Measurements from ENCODE around the gene RCVRN. TPM values are rescaled to one million over a fixed set of nuclear protein-coding genes. Genes with fewer than 3 reads are reported as not detected.

RCVRN gene
- total and polyA plus RNA-seq, 8 donors = 0.18 to 0.75 TPM; not detected in 6

DNA sequence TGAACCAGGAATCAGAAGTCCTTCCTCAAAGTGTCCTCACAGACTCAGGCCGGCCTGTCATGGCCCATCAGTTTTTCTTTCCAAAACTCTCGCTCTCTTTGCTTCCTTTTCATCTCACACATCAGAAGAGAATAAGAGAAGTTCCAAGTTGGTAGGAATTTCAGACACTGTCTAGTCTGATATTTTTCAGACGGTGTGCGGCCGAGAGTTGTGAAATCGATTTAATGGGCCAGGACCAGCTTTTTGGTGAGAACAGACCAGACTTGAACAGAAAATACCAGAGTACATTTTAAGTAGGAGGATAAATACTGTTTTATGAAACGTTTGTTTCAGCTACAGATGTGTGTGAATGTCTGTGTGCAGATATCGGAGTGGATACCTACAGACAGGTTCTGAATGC lies 24.8 kb upstream of the RCVRN start:
- no peaks in the 10 kb centered on the region for H3K9me3 ChIP-seq
- no peak for TF ChIP-seq POLR2A (IDR thresholded peaks at IDR 0.05)
- TF ChIP-seq EP300 (IDR thresholded peaks at IDR 0.05) = no peak
- TF ChIP-seq, protein P1, sequence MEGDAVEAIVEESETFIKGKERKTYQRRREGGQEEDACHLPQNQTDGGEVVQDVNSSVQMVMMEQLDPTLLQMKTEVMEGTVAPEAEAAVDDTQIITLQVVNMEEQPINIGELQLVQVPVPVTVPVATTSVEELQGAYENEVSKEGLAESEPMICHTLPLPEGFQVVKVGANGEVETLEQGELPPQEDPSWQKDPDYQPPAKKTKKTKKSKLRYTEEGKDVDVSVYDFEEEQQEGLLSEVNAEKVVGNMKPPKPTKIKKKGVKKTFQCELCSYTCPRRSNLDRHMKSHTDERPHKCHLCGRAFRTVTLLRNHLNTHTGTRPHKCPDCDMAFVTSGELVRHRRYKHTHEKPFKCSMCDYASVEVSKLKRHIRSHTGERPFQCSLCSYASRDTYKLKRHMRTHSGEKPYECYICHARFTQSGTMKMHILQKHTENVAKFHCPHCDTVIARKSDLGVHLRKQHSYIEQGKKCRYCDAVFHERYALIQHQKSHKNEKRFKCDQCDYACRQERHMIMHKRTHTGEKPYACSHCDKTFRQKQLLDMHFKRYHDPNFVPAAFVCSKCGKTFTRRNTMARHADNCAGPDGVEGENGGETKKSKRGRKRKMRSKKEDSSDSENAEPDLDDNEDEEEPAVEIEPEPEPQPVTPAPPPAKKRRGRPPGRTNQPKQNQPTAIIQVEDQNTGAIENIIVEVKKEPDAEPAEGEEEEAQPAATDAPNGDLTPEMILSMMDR (IDR thresholded peaks at IDR 0.05) = no peak
- TF ChIP-seq POLR2AphosphoS5 (IDR thresholded peaks at IDR 0.05) = no peak
- 67 to 85% (median 83%) methylated on average over 8 of the region's 8 CpGs for WGBS, 5 donors
- peaks cover 0 to 4% (median under 1%) of the 10 kb centered on the region in 4 donors for H3K4me1 ChIP-seq
- H3K4me3 ChIP-seq = no peak overlapping the region
- no peak overlapping the region for H3K27ac ChIP-seq
- H3K36me3 ChIP-seq = peaks cover 0 to 28% (median 4%) of the 10 kb centered on the region in 4 donors
- peaks cover 0 to 17% (median 0%) of the 10 kb centered on the region in 3 donors for H3K27me3 ChIP-seq
- intact Hi-C loops (cut with DNase I; ENCODE audit: low total_unique reads) = no loop called here
- no peak for DNase-seq

DNA sequence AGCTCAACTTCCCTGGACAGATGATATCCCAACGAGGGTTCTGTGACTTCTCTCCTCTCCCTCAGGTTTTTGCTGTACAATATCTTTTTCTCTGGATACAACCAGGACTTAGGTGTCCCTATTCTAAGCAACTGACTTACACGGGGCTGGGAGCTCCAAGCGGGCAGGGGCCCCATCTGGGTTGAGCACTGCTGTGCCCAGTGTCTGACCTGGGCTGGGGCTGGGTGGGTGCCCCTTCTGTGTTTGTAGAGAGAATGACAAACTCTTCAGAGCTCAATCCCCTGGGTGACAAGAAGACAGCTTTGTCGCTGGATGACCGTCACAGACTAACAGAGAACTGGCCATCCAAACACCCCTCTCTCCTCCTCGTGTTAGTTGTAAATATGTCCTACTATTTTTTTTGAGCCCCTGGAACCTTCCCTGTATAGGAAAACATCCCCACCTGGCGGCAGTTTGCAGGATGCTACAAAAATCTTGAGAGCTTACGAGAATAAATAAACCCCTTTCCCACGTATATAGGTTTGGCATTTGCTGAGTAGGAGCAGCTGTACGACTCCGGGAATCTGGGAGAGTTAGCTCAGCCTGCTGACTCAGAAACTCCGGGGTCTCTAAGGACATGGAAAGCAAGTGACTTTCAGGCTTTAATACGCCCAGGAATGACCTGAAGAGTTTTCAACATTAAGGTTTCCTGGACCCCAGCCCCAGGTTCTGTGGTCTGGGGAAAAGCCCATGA lies 23.7 kb upstream of the RCVRN start:
- intact Hi-C loops (cut with DNase I; ENCODE audit: low total_unique reads) = no loop called here
- WGBS, 5 donors = 32 to 36% (median 33%) methylated on average over 13 of the region's 13 CpGs
- H3K27ac ChIP-seq = peak overlapping the region in 2 of 5 donors; percentile 7 to 29

DNA sequence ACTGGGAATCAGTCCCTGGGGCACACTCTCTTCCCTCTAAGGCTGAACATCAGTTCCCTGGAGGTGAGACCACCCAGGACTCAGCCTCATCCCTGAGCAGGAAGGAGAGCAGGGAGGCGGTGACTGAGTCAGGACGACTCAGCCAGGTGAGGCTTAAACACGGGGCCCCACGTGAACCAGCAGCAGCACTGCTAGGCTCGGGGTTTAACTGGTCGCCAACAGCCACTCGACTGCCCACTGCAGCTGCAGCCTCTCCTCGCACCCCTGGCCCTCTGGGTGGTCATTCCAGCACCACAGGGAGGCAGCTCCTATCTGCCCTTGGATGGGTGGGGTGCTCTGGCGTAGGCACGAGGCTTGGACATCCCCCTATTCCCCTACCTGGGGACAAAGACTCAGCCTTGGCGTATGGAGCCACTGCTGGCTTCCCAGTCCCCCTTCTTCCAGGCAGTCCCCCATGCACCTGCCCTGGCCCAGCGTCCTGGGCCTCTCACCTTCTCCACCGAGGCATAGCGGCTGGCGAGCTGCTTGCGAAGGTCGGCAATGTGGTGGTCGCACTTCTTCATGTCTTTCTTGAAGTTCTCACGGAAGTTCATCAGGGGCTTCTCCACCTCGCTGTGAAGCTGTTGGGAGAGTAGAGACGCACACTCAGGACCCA lies 21.2 kb upstream of the RCVRN start:
- H3K27me3 ChIP-seq = peaks cover 0 to 8% (median 0%) of the 10 kb centered on the region in 3 donors
- 76 to 86% (median 83%) methylated on average over 16 to 21 of the region's 21 CpGs for WGBS, 5 donors
- TF ChIP-seq POLR2A (IDR thresholded peaks at IDR 0.05) (no peak), POLR2AphosphoS5 (IDR thresholded peaks at IDR 0.05) (no peak), EP300 (IDR thresholded peaks at IDR 0.05) (no peak)
- TF ChIP-seq, protein P1 (IDR thresholded peaks at IDR 0.05) = no peak
- H3K4me1 ChIP-seq = peaks cover 0 to 5% (median 2%) of the 10 kb centered on the region in 4 donors
- no peak for DNase-seq
- no peaks in the 10 kb centered on the region for H3K9me3 ChIP-seq
- H3K27ac ChIP-seq = no peak overlapping the region
- H3K36me3 ChIP-seq = peaks cover 0 to 28% (median 2%) of the 10 kb centered on the region in 4 donors
- H3K4me3 ChIP-seq = no peak overlapping the region
- intact Hi-C loops (cut with DNase I; ENCODE audit: low total_unique reads) = no loop called here

More for the DNA sequence above, 23.7 kb upstream of the RCVRN start:
- peaks cover 0 to 19% (median 2%) of the 10 kb centered on the region in 4 donors for H3K36me3 ChIP-seq
- no peak overlapping the region for H3K4me3 ChIP-seq
- peaks cover 0 to 5% (median 2%) of the 10 kb centered on the region in 4 donors for H3K4me1 ChIP-seq
- peak in 1 of 2 donors; percentile 84 for DNase-seq
- TF ChIP-seq, protein P1 (IDR thresholded peaks at IDR 0.05) = peak in 2 of 7 experiments; percentile 12 to 24
- TF ChIP-seq POLR2AphosphoS5 (IDR thresholded peaks at IDR 0.05) (peak in 1 of 3 donors; percentile 38), EP300 (IDR thresholded peaks at IDR 0.05) (no peak), POLR2A (IDR thresholded peaks at IDR 0.05) (no peak)
- H3K9me3 ChIP-seq = no peaks in the 10 kb centered on the region
- peaks cover 0 to 17% (median 0%) of the 10 kb centered on the region in 3 donors for H3K27me3 ChIP-seq

DNA sequence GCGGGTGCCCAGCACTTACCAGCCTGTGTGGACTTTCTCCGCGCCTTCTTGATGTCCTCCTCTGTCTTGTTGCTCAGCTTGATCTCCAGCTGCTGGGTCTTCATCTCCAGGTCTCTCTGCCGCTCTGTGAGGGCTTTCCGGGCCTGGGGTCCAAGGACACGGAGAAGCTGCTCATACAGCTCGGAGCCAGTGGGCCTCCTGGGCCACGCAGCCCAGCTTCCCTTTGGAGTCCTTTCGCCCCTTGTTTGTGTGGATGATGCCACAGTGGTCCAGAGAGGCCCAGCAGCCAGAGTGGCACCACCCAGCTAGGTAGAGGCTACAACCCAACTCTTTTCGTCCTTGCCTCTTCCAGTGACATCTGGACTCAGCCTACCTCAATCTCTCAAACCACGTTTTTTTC lies 20.4 kb upstream of the RCVRN start:
- peaks cover 0 to 25% (median 5%) of the 10 kb centered on the region in 4 donors for H3K36me3 ChIP-seq
- intact Hi-C loops (cut with DNase I; ENCODE audit: low total_unique reads) = no loop called here
- H3K4me3 ChIP-seq = no peak overlapping the region
- 86 to 89% (median 88%) methylated on average over 11 of the region's 11 CpGs for WGBS, 5 donors
- no peak for DNase-seq
- H3K9me3 ChIP-seq = no peaks in the 10 kb centered on the region
- H3K27me3 ChIP-seq = no peaks in the 10 kb centered on the region
- no peak overlapping the region for H3K27ac ChIP-seq
- TF ChIP-seq EP300 (IDR thresholded peaks at IDR 0.05) (no peak), POLR2A (IDR thresholded peaks at IDR 0.05) (no peak), POLR2AphosphoS5 (IDR thresholded peaks at IDR 0.05) (no peak)
- TF ChIP-seq, protein P1 (IDR thresholded peaks at IDR 0.05) = no peak
- peaks cover 0 to 5% (median 2%) of the 10 kb centered on the region in 4 donors for H3K4me1 ChIP-seq
